Measurements from ENCODE around the gene LIN54.
A peak's percentile ranks its signal among the peaks of the same experiment; 100 is the strongest.

Gene LIN54

GRCh38 chr4:82891707-82892466 lies 118.7 kb downstream of the LIN54 start:
- DNase-seq (ENCODE audit: low spot score) = no peak

GRCh38 chr4:82890901-82891706 lies 119.5 kb downstream of the LIN54 start, which contains the start of gene SEC31A:
TSS of gene SEC31A (minus strand) at chr4:82891153. CDS start at chr4:82881936, 9,217 bp downstream.
- peak; percentile 96 for DNase-seq (ENCODE audit: low spot score)

- no peak for DNase-seq (ENCODE audit: low spot score)
Measured at GRCh38 chr4:82890528-82890900, 120.1 kb downstream of the LIN54 start.

GRCh38 chr4:82889287-82889686 lies 121.3 kb downstream of the LIN54 start:
- no peak for DNase-seq (ENCODE audit: low spot score)

- no peak for DNase-seq (ENCODE audit: low spot score)
Measured at GRCh38 chr4:82886147-82886942, 124.3 kb downstream of the LIN54 start.

- DNase-seq (ENCODE audit: low spot score) = no peak
Measured at GRCh38 chr4:82885410-82885809, 125.2 kb downstream of the LIN54 start.

Data from AG20443 (cell line).